ENCODE data around the gene RAF1. TPM values are rescaled to one million over a fixed set of nuclear protein-coding genes. Genes with fewer than 3 reads are reported as not detected.

Gene RAF1
- total RNA-seq, 2 donors from 2014 or later, result 95.4 to 116 TPM

DNA sequence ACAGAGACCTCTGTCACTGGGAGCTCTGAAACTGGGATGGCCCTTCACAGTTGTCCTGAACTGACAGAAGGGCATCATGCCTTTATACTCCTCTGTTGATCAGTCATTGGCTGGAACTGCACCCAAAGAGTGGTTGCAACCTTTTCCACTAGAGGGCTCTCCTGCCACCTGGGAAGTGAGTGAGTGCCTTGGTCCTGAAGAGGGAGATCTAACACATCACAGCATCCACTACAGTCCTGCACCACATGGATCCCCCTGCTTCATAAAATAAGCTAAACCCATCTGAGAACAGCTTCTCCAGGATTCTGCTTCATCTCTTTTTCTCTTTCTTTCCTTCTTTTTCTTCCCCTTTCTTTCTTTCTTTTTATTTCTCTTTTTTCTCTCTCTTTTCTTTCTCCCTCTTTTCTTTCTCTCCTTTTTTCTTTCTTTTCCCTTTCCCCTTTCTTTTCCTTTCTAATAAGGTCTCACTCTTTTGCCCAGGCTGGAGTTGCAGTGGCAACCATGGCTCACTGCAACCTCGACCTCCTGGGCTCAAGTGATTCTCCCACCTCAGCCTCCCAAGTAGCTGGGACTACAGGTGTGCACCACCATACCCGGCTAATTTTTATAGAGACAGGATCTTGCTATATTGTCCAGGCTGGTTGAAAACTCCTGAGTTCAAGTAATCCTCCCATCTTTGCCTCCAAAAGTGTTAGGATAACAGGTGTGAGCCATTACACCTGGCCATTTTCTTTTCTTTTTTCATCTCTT, 42.8 kb upstream of the RAF1 start:
- Mint-ChIP-seq H3K36me3 (ENCODE audit: low read depth) (no peaks in the 10 kb centered on the region), H3K27ac (no peak overlapping the region)
- DNase-seq, result peak; percentile 93

DNA sequence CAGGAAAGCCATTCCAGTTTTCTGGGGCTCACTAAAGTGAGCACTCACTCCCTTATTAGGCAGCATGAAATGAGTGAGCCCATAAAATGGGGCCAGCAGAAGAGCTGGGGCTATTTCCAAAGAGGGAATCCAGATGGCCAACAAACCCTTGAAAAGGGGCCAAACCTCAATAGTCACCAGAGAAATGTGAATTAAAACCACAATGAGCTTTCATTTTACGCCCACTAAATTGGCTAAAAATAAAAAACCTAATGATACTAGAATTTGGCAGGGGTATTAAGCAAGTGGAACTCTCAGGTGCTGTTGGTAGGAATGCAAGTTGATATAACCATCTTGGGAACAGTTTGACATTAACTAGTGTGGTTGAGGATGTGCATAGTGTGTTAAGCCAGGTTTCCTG, 42.1 kb upstream of the RAF1 start:
- H3K4me3 Mint-ChIP-seq, result no peak overlapping the region
- peaks cover 4% of the 10 kb centered on the region for H3K4me1 Mint-ChIP-seq
- H3K27me3 ChIP-seq (ENCODE audit: control insufficient read depth, insufficient read depth, low read length, poor library complexity, severe bottlenecking), result no peaks in the 10 kb centered on the region
- H3K9me3 Mint-ChIP-seq, result no peaks in the 10 kb centered on the region
- H3K9me3 ChIP-seq (ENCODE audit: control insufficient read depth, low read length), result no peaks in the 10 kb centered on the region
- 80 to 85% methylated on average over 1 of the region's 1 CpG for WGBS, 2 experiments (ENCODE audit: insufficient coverage in 1 of 2, insufficient read length in 1 of 2)
- H3K9ac ChIP-seq (ENCODE audit: extremely low read depth, low read length, poor library complexity, severe bottlenecking), result no peak overlapping the region
- no peak overlapping the region for H3K4me3 ChIP-seq (ENCODE audit: low read length)
- peaks cover 3% of the 10 kb centered on the region for H3K27me3 Mint-ChIP-seq (ENCODE audit: insufficient read depth)
- no peaks in the 10 kb centered on the region for H3K36me3 ChIP-seq (ENCODE audit: control insufficient read depth, insufficient read depth, low read length)
- H3K4me1 ChIP-seq (ENCODE audit: control insufficient read depth, insufficient read depth, low read length), result no peaks in the 10 kb centered on the region
- no peak overlapping the region for H3K27ac ChIP-seq (ENCODE audit: low read depth, low read length)
- DNase-seq, result no peak
- no peaks in the 10 kb centered on the region for H3K36me3 Mint-ChIP-seq (ENCODE audit: low read depth)
- no peak overlapping the region for H3K27ac Mint-ChIP-seq
- TF ChIP-seq, protein P1, sequence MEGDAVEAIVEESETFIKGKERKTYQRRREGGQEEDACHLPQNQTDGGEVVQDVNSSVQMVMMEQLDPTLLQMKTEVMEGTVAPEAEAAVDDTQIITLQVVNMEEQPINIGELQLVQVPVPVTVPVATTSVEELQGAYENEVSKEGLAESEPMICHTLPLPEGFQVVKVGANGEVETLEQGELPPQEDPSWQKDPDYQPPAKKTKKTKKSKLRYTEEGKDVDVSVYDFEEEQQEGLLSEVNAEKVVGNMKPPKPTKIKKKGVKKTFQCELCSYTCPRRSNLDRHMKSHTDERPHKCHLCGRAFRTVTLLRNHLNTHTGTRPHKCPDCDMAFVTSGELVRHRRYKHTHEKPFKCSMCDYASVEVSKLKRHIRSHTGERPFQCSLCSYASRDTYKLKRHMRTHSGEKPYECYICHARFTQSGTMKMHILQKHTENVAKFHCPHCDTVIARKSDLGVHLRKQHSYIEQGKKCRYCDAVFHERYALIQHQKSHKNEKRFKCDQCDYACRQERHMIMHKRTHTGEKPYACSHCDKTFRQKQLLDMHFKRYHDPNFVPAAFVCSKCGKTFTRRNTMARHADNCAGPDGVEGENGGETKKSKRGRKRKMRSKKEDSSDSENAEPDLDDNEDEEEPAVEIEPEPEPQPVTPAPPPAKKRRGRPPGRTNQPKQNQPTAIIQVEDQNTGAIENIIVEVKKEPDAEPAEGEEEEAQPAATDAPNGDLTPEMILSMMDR (conservative IDR thresholded peaks at IDR 0.05), result no peak

More for the DNA sequence above, 42.8 kb upstream of the RAF1 start:
- Histone ChIP-seq H3K27ac (ENCODE audit: low read depth, low read length) (no peak overlapping the region), H3K9me3 (ENCODE audit: control insufficient read depth, low read length) (no peaks in the 10 kb centered on the region), H3K36me3 (ENCODE audit: control insufficient read depth, insufficient read depth, low read length) (no peaks in the 10 kb centered on the region), H3K4me3 (ENCODE audit: low read length) (no peak overlapping the region), H3K4me1 (ENCODE audit: control insufficient read depth, insufficient read depth, low read length) (no peaks in the 10 kb centered on the region), H3K9ac (ENCODE audit: extremely low read depth, low read length, poor library complexity, severe bottlenecking) (no peak overlapping the region), H3K27me3 (ENCODE audit: control insufficient read depth, insufficient read depth, low read length, poor library complexity, severe bottlenecking) (no peaks in the 10 kb centered on the region)
- Mint-ChIP-seq H3K27me3 (ENCODE audit: insufficient read depth) (peaks cover 3% of the 10 kb centered on the region), H3K4me1 (peaks cover 4% of the 10 kb centered on the region), H3K9me3 (no peaks in the 10 kb centered on the region), H3K4me3 (no peak overlapping the region)
- TF ChIP-seq, protein P1 (conservative IDR thresholded peaks at IDR 0.05), result peak; percentile 96
- 80 to 100% methylated on average over 1 to 2 of the region's 2 CpGs for WGBS, 2 experiments (ENCODE audit: insufficient coverage in 1 of 2, insufficient read length in 1 of 2)

DNA sequence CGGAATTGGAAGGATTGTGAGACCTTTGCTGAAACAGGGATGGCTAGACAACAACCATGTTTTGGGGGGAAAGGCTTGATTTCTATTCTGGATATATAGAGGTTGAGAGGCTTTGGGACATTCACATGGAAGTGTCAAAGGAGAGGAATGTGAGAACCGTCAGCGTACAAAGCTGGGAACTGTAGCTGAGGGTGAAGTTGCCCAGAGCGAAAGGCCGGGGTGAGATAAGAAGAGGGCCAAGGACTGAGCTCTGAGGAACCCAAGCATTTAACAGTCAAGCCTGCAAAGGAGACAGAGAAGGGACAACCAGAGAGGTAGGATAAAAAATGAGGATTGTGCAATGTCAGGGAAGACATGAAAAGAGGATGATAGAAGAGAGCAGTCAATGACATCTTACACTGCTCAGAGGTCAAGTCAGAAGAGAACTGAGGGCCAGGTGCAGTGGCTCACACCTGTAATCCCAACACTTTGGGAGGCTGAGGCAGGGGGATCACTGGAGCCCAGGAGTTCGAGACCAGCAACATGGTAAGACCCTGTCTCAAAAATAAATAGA, 41.5 kb upstream of the RAF1 start:
- H3K27ac ChIP-seq (ENCODE audit: low read depth, low read length), result no peak overlapping the region
- H3K9me3 ChIP-seq (ENCODE audit: control insufficient read depth, low read length), result no peaks in the 10 kb centered on the region
- Mint-ChIP-seq H3K27me3 (ENCODE audit: insufficient read depth) (peaks cover 3% of the 10 kb centered on the region), H3K4me3 (no peak overlapping the region), H3K27ac (no peak overlapping the region), H3K9me3 (no peaks in the 10 kb centered on the region), H3K36me3 (ENCODE audit: low read depth) (no peaks in the 10 kb centered on the region), H3K4me1 (peaks cover 4% of the 10 kb centered on the region)
- no peak for DNase-seq
- H3K9ac ChIP-seq (ENCODE audit: extremely low read depth, low read length, poor library complexity, severe bottlenecking), result no peak overlapping the region
- no peaks in the 10 kb centered on the region for H3K36me3 ChIP-seq (ENCODE audit: control insufficient read depth, insufficient read depth, low read length)
- no peaks in the 10 kb centered on the region for H3K27me3 ChIP-seq (ENCODE audit: control insufficient read depth, insufficient read depth, low read length, poor library complexity, severe bottlenecking)
- H3K4me1 ChIP-seq (ENCODE audit: control insufficient read depth, insufficient read depth, low read length), result no peaks in the 10 kb centered on the region
- WGBS, 2 experiments (ENCODE audit: insufficient coverage in 1 of 2, insufficient read length in 1 of 2), result 91 to 98% methylated on average over 6 of the region's 6 CpGs
- no peak overlapping the region for H3K4me3 ChIP-seq (ENCODE audit: low read length)
- TF ChIP-seq, protein P1 (conservative IDR thresholded peaks at IDR 0.05), result no peak

Data from endodermal cell (in vitro differentiated cells).